GM19328 (cell line): ENCODE measurements around the gene PRKACB.
"Not testable (repeated sequence)": the region's sequence is repeated elsewhere in the genome, so short reads cannot be mapped to it uniquely, and the experiment has no call there.

Source experiments
- ATAC-seq: cut with Tn5 transposase; IDR thresholded peaks from one replicate; pipeline ENCODE4 v1.9.1; 2021; ENCODE audit warnings: mild to moderate bottlenecking, moderate library complexity; ENCODE audit not compliant: unreplicated experiment

Gene PRKACB

GRCh38 chr1:84214115-84214956 is 70.3 kb downstream of the PRKACB start:
- ATAC-seq: no peak

GRCh38 chr1:84217239-84217638 is 73.2 kb downstream of the PRKACB start:
- no peak for ATAC-seq

GRCh38 chr1:84223751-84224432 is 79.8 kb downstream of the PRKACB start:
- ATAC-seq: no peak

- ATAC-seq: no peak
These were observed 80.8 kb downstream of the PRKACB start for GRCh38 chr1:84224905-84225304.

- no peak for ATAC-seq
These were observed 81.6 kb downstream of the PRKACB start for GRCh38 chr1:84225646-84226045.

- not testable (repeated sequence) for ATAC-seq
These were observed 88.6 kb downstream of the PRKACB start for GRCh38 chr1:84232676-84233075.

- no peak for ATAC-seq
These were observed 92.2 kb downstream of the PRKACB start for GRCh38 chr1:84236256-84236655.

GRCh38 chr1:84242641-84243040 is 98.6 kb downstream of the PRKACB start:
- no peak for ATAC-seq

GRCh38 chr1:84245563-84245962 is 101.5 kb downstream of the PRKACB start:
- ATAC-seq: no peak

- ATAC-seq: no peak
These were observed 102.1 kb downstream of the PRKACB start for GRCh38 chr1:84246213-84246612.

- ATAC-seq: no peak
These were observed 103.6 kb downstream of the PRKACB start for GRCh38 chr1:84247425-84248220.

GRCh38 chr1:84250668-84251067 is 106.6 kb downstream of the PRKACB start:
- ATAC-seq: no peak

GRCh38 chr1:84253036-84253435 is 109.0 kb downstream of the PRKACB start:
- no peak for ATAC-seq

GRCh38 chr1:84253891-84254290 is 109.8 kb downstream of the PRKACB start:
- no peak for ATAC-seq

- no peak for ATAC-seq
These were observed 110.7 kb downstream of the PRKACB start for GRCh38 chr1:84254703-84255238.

GRCh38 chr1:84255582-84255981 is 111.5 kb downstream of the PRKACB start:
- no peak for ATAC-seq

GRCh38 chr1:84257617-84258016 is 113.5 kb downstream of the PRKACB start:
- no peak for ATAC-seq

- ATAC-seq: no peak
These were observed 115.3 kb downstream of the PRKACB start for GRCh38 chr1:84259376-84259775.

GRCh38 chr1:84259989-84260388 is 115.9 kb downstream of the PRKACB start:
- no peak for ATAC-seq

GRCh38 chr1:84260852-84261518 is 116.9 kb downstream of the PRKACB start:
- ATAC-seq: no peak

GRCh38 chr1:84264961-84265360 is 120.9 kb downstream of the PRKACB start:
- no peak for ATAC-seq
